AG04449 (cell line): Measurements from ENCODE around the gene MAD1L1.

ENCODE experiments used
- CTCF ChIA-PET: fragments of 350-600 bp; formaldehyde crosslinking; extraction: SDS; loops from one replicate; lab custom pipeline; 2021; ENCODE audit warnings: antibody characterized with exemption; lab: Yijun Ruan, JAX
- POLR2A ChIA-PET: fragments of 400-600, 350-600 bp; formaldehyde crosslinking; extraction: SDS; loops from one replicate; lab custom pipeline; 2020; ENCODE audit warnings: antibody characterized with exemption, inconsistent platforms; lab: Yijun Ruan, JAX
- DNase-seq: peaks from one replicate; pipeline ENCODE4 v3.0.0-alpha.2; 2010; ENCODE audit warnings: low read depth, low spot score
- H3K4me3 ChIP-seq: 2 replicates; pipeline ENCODE4 v1.5.1; 2011; ENCODE audit warnings: low read depth, mild to moderate bottlenecking, control low read depth, low read length
- TF ChIP-seq, protein P1 (sequence below): IDR thresholded peaks from one replicate; pipeline ENCODE4 v1.5.1; 2011; ENCODE audit warnings: mild to moderate bottlenecking, moderate library complexity, low read length, control low read depth, inconsistent platforms; ENCODE audit not compliant: insufficient read depth; ENCODE audit errors: missing control alignments

MAD1L1 gene

DNA sequence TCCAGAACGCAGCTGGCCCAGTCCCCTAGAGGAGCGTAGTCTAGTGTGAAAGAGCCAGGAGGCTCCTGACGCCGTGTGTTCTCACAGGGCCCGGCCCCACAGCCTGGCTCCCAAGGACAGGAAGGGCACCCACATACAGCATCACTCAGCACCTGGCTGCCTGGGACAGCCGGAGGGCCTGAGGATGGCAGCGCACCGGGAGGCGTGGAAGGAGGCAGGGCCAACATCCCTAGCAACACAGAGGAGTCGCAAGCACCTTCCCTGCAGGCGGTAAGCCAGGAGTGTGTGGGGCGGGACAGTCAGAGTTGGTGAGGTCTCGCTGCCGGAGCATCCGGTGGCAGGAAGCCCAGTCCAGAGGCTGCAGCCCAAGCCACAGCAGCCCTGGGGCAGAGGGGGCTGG, 125.8 kb downstream of the MAD1L1 start:
- CTCF ChIA-PET = interaction anchor here (1.4 kb wide), 1 partner anchor 103 kb away, joined by 4 read pairs; no protein-coding TSS in a partner anchor
- POLR2A ChIA-PET = no interaction called here
- TF ChIP-seq, protein P1, sequence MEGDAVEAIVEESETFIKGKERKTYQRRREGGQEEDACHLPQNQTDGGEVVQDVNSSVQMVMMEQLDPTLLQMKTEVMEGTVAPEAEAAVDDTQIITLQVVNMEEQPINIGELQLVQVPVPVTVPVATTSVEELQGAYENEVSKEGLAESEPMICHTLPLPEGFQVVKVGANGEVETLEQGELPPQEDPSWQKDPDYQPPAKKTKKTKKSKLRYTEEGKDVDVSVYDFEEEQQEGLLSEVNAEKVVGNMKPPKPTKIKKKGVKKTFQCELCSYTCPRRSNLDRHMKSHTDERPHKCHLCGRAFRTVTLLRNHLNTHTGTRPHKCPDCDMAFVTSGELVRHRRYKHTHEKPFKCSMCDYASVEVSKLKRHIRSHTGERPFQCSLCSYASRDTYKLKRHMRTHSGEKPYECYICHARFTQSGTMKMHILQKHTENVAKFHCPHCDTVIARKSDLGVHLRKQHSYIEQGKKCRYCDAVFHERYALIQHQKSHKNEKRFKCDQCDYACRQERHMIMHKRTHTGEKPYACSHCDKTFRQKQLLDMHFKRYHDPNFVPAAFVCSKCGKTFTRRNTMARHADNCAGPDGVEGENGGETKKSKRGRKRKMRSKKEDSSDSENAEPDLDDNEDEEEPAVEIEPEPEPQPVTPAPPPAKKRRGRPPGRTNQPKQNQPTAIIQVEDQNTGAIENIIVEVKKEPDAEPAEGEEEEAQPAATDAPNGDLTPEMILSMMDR = no peak
- DNase-seq = no peak
- H3K4me3 ChIP-seq = no peak overlapping the region

- DNase-seq = no peak
- TF ChIP-seq, protein P1 = no peak
- ChIA-PET POLR2A (no interaction called here), CTCF (interaction anchor here (1.4 kb wide), 1 partner anchor 103 kb away, joined by 4 read pairs; no protein-coding TSS in a partner anchor)
- H3K4me3 ChIP-seq = no peak overlapping the region
These were observed 126.3 kb downstream of the MAD1L1 start for GRCh38 chr7:2106440-2106839.

DNA sequence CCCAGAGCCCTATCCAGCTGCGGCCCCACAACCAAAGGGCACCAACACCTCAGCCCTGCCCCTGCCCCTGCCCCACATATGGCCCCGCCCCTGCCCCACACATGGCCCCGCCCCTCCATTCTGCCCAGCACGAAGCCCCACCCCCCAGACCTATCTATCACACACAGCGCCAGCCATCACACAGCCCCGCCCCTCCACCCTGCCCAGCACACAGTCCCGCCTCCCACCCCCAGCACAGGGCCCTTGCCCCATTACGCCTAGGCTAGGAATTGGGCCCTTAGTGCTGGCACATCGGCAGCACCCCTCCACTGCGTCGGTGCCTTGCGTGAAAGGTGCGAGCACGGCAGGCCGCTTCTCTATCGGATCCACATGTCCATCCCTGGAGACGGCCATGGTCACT, 126.8 kb downstream of the MAD1L1 start:
- TF ChIP-seq, protein P1 = no peak
- ChIA-PET POLR2A (no interaction called here), CTCF (interaction anchor here (1.4 to 1.8 kb wide), 3 partner anchors 104 to 310 kb away, joined by 4 to 8 read pairs (median 5); no protein-coding TSS in a partner anchor)
- no peak for DNase-seq
- no peak overlapping the region for H3K4me3 ChIP-seq

DNA sequence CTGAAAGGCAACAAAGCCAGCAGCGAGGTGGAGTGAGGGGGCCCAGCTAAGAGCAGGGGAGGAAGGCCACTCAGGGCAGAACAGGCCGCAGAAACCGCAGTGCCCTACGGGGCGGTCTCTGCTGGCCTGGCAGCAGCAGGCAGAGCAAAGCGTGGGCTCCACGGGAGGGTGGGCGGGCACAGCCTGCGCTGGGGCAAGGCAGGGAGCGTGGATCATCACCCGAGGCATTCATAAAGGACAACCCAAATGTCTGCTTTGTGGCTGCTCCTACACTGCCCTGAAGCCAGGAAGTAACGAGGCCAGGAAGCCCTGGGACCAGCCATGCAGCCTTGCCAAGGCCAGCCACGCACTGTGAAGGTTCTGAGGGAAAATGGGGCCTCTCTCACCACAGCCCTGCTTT, 127.5 kb downstream of the MAD1L1 start:
- ChIA-PET CTCF (interaction anchor here (0.9 to 2.3 kb wide), 14 partner anchors 8 to 442 kb away, joined by 3 to 10 read pairs (median 6); no protein-coding TSS in a partner anchor), POLR2A (interaction anchor here (0.7 kb wide), 1 partner anchor 33 kb away, joined by 3 read pairs; no protein-coding TSS in a partner anchor)
- no peak for DNase-seq
- no peak overlapping the region for H3K4me3 ChIP-seq
- TF ChIP-seq, protein P1 = no peak

GRCh38 chr7:2104716-2105115, 128.0 kb downstream of the MAD1L1 start:
- no peak for DNase-seq
- POLR2A ChIA-PET = interaction anchor here (0.7 kb wide), 1 partner anchor 32 kb away, joined by 3 read pairs; no protein-coding TSS in a partner anchor
- CTCF ChIA-PET = interaction anchor here (0.8 to 2.3 kb wide), 26 partner anchors 9 to 442 kb away, joined by 3 to 10 read pairs (median 4); no protein-coding TSS in a partner anchor
- TF ChIP-seq, protein P1 = no peak
- no peak overlapping the region for H3K4me3 ChIP-seq

- DNase-seq = peak; percentile 54
- CTCF ChIA-PET = interaction anchor here (0.8 to 2.3 kb wide), 26 partner anchors 8 to 441 kb away, joined by 3 to 10 read pairs (median 4); no protein-coding TSS in a partner anchor
- POLR2A ChIA-PET = interaction anchor here (0.7 kb wide), 1 partner anchor 32 kb away, joined by 3 read pairs; no protein-coding TSS in a partner anchor
- no peak overlapping the region; the same call in 1 of the 2 replicates for H3K4me3 ChIP-seq
- TF ChIP-seq, protein P1 = peak; percentile 90
These were observed 128.5 kb downstream of the MAD1L1 start for GRCh38 chr7:2104107-2104710.
